Measurements from ENCODE around the gene PON1. TPM values are rescaled to one million over a fixed set of nuclear protein-coding genes. Genes with fewer than 3 reads are reported as not detected.

PON1 gene
- total RNA-seq, 4 donors from 2014 or later: not detected

GRCh38 chr7:95312561-95312960, 11.8 kb downstream of the PON1 start:
- Histone ChIP-seq H3K36me3 (no peaks in the 10 kb centered on the region), H3K4me3 (no peak overlapping the region), H3K27ac (no peak overlapping the region), H3K27me3 (no peaks in the 10 kb centered on the region), H3K9me3 (no peaks in the 10 kb centered on the region), H3K4me1 (no peaks in the 10 kb centered on the region)
- TF ChIP-seq CTCF (IDR thresholded peaks at IDR 0.05): no peak
- no peak for TF ChIP-seq POLR2A (IDR thresholded peaks at IDR 0.05)
- no peak for DNase-seq
- intact Hi-C loops (cut with DNase I; ENCODE audit: low total_unique reads): no loop called here

GRCh38 chr7:95311389-95311788, 12.9 kb downstream of the PON1 start:
- TF ChIP-seq CTCF (IDR thresholded peaks at IDR 0.05) (no peak), POLR2A (IDR thresholded peaks at IDR 0.05) (no peak)

DNA sequence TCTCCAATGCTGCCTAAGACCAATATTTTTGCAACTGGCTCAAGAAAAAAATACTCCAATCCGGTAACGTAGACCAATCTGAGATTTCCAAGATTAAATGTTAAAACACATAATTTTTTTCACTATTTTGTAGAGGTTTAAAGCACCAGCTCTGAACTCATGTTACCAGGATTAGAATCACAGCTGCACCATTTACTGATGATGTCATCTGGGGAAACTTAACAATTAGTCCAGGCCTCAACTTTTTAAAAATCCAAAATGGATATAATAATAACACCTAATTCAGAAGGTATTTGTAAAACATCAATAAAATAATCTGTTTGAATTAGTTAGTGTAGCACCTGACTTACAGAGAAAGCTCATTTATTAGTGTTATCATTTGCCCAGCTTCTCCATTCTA, 14.4 kb downstream of the PON1 start:
- H3K4me1 ChIP-seq: no peaks in the 10 kb centered on the region
- no peak overlapping the region for H3K27ac ChIP-seq
- no peak for TF ChIP-seq POLR2A (IDR thresholded peaks at IDR 0.05)
- no peak for DNase-seq
- intact Hi-C loops (cut with DNase I; ENCODE audit: low total_unique reads): no loop called here
- H3K4me3 ChIP-seq: no peak overlapping the region
- H3K27me3 ChIP-seq: no peaks in the 10 kb centered on the region
- H3K9me3 ChIP-seq: no peaks in the 10 kb centered on the region
- no peaks in the 10 kb centered on the region for H3K36me3 ChIP-seq

More at GRCh38 chr7:95311389-95311788, 12.9 kb downstream of the PON1 start:
- H3K4me1 ChIP-seq: no peaks in the 10 kb centered on the region
- DNase-seq: no peak
- H3K4me3 ChIP-seq: no peak overlapping the region
- no peaks in the 10 kb centered on the region for H3K27me3 ChIP-seq
- no peak overlapping the region for H3K27ac ChIP-seq
- intact Hi-C loops (cut with DNase I; ENCODE audit: low total_unique reads): no loop called here
- no peaks in the 10 kb centered on the region for H3K36me3 ChIP-seq
- H3K9me3 ChIP-seq: no peaks in the 10 kb centered on the region

- Histone ChIP-seq H3K4me1 (no peaks in the 10 kb centered on the region), H3K4me3 (no peak overlapping the region), H3K27me3 (no peaks in the 10 kb centered on the region), H3K27ac (no peak overlapping the region), H3K36me3 (no peaks in the 10 kb centered on the region), H3K9me3 (no peaks in the 10 kb centered on the region)
- intact Hi-C loops (cut with DNase I; ENCODE audit: low total_unique reads): no loop called here
- no peak for DNase-seq
- TF ChIP-seq CTCF (IDR thresholded peaks at IDR 0.05): no peak
- TF ChIP-seq POLR2A (IDR thresholded peaks at IDR 0.05): no peak
Observed at GRCh38 chr7:95304990-95305389, 19.3 kb downstream of the PON1 start.

DNA sequence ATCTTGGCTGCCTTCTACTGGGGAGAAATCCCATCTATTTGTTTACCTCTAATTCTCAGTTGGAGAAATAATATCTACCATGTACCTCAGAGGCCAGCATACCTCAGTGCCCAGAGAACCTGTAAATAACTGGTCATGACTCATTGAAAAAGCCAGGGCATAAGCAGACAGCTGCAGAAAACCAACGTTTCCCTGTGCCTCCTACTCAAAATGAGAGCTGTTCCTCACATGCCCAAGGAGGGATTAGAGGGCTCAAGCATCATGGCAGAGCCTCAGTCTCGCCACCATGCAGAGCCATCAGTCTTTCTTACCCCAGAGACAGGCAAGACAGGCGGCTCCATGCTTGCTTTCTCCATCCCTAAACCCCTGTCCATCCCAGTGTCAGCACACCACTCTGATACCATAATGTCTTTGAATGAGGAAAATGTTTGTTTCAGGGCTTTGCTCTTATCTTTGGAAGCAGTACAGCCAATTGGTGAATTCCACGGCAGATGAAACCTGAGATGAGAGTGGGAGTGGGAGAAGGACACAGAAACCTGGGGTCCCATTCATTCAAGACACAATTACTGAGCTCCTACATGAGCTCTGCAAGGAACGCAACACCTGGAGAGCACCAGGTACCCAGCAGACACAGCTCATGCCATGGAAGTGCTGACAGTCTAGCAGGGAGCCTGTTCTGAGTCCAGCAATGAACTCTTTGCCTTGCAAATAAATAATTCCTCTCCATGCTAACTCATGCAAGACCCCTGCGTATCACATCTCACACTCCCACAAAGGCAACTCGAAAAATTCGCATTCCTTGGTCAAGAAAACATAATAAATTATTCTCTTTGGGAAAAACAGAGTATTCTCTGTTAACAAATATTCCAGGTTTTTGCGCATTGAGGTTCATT, 21.1 kb downstream of the PON1 start:
- no peak overlapping the region for H3K4me3 ChIP-seq
- no peak overlapping the region for H3K27ac ChIP-seq
- TF ChIP-seq CTCF (IDR thresholded peaks at IDR 0.05) (no peak), POLR2A (IDR thresholded peaks at IDR 0.05) (no peak)
- H3K9me3 ChIP-seq: no peaks in the 10 kb centered on the region
- intact Hi-C loops (cut with DNase I; ENCODE audit: low total_unique reads): no loop called here
- no peaks in the 10 kb centered on the region for H3K4me1 ChIP-seq
- DNase-seq: no peak
- H3K36me3 ChIP-seq: no peaks in the 10 kb centered on the region
- H3K27me3 ChIP-seq: no peaks in the 10 kb centered on the region

Data from uterus (tissue), 4 donors.